Measurements from ENCODE around the gene WDR43.
"Not testable (repeated sequence)": the region's sequence is repeated elsewhere in the genome, so short reads cannot be mapped to it uniquely, and the experiment has no call there.

The WDR43 gene

GRCh38 chr2:28970464-28971160 lies 76.1 kb downstream of the WDR43 start:
- no peak for DNase-seq

DNA sequence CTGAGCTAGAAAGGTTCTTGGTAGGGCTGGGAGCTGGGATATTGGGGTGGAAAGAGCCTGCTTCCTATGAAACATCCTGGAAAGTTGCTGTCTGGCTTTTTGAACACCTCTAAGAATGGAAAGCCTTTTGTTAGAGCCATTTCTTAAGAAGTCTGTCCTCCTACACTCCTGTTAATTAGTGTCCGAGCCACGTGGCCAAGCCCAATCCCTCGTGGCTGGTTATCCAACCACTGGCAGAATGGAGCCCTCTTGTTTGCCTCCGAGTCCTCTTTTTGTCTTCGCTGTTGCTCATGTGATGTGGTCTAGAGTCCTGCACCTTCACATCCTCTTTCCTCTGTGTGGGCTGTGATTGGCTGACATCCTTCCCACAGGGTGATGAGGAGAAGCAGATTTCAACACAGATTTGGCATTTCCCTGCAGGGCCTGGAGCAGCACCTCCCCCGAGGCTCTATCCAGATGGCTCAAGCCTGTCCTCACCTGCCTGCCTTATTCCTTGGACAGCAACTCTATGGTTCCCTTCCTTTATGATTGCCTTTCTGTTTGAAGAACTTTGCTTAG lies 78.4 kb downstream of the WDR43 start:
- no peak for DNase-seq

DNA sequence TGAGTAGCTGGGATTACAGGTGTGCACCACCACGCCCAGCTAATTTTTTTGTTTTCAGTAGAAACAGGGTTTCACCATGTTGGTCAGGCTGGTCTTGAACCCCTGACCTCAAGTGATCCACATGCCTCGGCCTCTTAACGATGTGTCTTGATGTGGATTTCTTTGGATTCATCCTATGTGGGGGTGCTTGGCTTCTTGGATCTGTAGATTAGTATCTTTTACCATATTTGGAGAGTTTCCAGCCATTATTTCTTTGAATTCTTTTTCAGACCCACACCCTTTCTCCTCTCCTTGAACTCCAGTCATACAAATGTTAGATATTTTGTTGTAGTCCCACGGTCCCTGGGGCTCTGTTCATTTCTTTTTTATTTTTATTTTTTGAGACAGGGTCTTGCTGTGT lies 79.8 kb downstream of the WDR43 start:
- DNase-seq = no peak

DNA sequence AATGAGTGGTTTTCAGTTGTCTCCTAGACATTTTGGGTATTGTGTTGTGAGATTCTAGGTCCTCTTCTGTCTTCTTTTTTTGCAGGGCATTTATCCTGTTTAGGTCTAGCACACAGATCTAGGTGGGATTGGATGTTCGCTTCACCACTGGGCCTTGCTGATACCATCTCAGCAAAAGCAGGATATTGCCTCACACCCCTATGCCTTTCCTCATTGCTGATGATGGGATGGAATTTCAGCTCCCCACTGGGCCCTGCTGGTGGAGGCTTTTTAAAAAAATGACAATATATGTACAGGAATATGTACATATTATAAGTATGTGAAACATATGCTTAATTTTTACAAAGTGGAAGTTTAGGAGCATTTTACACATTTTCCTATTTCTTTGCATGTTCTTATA lies 81.2 kb downstream of the WDR43 start:
- no peak for DNase-seq

- no peak for DNase-seq
Measured at GRCh38 chr2:28976584-28976983, 82.1 kb downstream of the WDR43 start.

DNA sequence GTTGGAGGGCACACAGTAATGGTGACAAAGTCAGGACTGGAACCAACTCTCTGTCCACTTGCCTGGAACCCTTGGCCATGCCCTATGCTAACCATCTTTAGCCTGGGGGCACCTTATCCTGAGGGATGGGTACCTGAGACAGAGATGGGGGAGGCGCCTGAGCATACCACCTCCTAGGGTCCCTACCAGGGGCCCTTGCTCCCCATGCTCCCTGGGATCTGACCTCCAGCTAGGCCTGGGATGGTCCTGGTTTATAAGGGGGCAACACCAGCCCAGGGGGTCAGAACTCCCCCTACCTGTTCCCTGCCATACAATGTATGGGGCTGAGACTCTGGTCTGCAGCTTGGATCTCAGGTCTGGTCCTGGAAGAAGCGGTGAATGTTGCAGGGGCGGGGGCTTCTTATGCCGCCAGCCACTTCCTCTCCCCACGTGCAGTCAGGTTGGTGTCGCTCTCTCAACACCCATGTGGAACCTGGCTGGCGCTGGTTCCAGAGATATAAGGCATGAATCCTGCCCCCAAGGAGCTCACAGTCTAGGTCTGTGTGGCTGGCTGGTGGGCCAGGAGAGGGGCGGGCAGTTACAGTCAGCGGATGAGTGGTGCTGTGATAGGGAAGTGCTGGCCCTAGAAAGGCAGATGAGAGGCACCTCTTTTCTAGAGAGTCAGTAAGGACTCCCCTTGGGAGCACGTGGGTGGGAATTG lies 82.9 kb downstream of the WDR43 start:
- DNase-seq = no peak

GRCh38 chr2:28978001-28978400 lies 83.5 kb downstream of the WDR43 start:
- DNase-seq = not testable (repeated sequence)

GRCh38 chr2:28978606-28979005 lies 84.1 kb downstream of the WDR43 start:
- DNase-seq = no peak

DNA sequence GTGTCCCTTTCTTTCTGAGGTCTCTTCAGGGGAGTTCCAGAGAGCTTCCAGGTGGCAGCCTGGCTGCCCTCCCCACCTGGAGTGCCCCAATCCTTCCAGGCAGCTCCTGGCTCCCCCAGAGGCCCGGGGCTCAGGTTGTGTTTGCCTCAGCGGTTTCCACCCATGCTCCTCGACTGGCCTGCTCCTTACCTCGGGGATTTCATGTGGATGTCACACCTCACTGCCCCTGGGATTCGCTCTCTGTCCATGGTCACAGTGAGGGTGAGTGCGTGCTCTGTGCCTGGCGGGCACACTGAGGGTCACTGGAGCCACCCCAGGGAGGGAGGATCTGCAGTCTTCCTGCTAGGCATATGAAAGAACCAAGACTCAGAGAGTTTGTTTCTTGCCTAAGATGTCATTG lies 84.6 kb downstream of the WDR43 start:
- no peak for DNase-seq

DNA sequence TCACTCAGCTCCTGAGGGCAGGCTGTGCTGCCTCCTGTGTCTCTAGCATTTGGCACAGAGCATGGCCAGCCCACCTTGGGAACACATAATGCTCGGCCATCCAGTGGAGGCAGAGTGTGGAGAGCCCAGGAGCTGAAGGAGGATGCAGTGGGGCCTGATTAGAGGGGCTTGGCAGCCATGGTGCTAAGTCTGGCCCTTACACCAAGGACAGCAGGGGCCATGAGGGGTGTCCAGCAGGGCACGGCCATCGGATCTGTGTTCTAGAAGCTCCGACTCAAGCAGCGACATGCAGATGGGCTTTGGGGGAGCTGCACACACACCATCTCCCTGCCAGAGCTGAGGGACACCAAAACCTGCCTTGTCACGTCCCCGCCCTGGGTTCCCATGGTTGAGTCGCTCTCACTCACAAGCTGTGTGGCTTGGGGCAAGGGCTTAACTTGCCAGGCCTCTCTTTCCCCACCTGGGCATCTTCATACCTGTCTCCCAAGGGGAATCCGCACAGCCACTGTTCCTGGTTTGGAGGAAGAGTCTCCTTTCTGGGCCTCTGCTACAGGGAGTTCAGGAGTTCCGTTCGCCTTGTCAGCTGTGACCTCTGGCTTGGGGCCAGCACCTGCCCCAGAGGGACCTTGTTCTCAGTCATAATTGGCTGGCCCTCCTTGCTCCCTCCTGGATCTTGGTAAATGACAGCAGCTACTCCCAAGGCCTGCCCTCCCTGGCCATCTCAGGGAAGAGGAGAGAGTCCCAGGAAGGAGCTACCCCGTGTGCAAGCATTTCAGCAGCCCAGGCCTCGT lies 85.3 kb downstream of the WDR43 start:
- DNase-seq = no peak

DNA sequence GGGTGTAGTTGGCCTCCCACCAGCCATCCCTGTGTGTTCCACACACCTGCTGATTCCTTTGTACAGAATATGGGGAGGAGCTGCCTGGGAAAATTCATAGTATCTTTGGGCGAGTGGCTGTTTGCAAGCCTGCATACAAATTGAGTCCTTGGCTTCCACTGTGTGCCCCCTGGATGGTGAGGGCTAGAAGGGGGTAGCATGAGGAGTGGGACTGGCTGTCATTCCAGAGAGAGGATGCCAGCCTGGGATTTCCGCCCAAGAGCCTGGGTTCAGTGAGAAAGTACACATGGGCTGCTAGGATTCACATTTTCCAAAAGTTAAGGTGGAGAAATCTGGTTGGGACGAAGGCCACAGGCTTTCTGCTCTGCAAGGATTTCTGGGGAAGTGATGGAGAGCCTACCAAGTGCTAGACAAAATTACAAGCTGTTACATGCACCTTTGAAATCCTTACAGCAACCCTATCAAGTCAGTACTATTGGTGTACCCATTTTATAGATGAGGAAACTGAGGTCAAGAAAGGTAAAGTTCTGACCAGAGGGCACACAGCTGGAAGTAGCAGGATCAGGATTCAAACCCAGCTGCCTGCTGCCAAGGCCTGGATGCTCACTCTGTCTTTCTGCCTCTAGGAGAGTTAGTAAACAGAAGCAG lies 86.0 kb downstream of the WDR43 start:
- no peak for DNase-seq

DNA sequence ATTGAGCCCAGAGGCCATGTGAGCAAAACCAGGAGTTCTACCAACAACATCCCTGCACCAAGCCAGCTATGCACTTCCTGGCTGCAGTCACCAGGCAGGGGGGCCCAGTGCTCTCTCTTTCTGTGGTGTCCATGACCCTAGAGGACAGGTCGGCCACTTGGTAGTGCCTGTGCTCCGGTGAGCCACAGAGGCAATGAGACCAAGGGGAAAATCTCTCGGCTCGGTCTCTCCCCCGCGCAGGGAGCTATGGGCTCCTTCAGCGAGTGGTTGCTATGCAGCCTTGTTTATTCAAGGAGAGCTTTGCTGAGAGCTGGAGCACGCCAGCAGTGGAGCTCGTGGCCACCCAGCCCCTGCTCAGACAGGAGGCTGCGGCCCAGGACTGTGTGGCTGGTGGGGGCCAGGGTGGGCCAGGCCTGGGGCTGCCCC lies 86.6 kb downstream of the WDR43 start, which contains the start of gene TOGARAM2:
TSS of gene TOGARAM2 (plus strand) at position 283 of the 426 bp plus-strand sequence. CDS start 13,537 bp downstream, outside the sequence.
- DNase-seq = no peak

DNA sequence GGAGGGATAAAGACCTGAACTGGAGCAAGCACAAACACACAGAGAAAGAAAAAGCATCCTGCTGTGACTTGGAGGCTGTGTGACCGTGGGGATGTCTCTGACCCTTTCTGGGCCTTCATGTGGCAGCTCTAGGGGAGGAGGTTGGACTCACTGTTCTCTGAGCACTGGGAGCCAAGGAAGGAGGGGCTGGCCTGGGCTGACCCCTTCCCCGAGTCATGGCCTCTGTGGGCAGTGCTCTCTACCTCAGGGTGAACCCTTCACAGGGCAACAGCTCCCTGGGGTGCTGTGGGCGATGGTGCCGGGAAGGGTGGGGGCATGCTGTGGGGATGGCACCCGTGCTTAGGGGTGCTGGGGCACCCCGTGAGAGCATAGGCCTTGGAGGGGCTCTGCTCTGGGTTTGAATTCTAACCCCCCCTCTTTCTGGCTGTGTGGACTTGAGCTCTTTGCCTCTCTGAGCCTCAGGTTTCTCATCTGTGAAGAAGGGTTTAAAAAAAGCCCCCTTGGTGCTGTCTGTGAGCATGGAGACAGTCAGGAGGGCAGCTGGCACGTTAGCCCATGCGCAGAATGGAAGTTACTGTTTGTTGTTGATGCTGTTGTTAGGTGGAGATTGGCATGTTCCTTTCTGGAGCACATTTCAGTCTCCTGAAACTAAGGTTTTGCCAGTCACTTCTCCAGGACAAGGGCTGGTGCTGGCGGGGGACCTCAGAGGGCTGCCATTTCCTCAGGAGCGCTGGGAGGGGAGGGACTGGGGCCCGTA lies 87.3 kb downstream of the WDR43 start:
- no peak for DNase-seq

- DNase-seq = no peak
Measured at GRCh38 chr2:28982381-28982950, 88.0 kb downstream of the WDR43 start.

DNA sequence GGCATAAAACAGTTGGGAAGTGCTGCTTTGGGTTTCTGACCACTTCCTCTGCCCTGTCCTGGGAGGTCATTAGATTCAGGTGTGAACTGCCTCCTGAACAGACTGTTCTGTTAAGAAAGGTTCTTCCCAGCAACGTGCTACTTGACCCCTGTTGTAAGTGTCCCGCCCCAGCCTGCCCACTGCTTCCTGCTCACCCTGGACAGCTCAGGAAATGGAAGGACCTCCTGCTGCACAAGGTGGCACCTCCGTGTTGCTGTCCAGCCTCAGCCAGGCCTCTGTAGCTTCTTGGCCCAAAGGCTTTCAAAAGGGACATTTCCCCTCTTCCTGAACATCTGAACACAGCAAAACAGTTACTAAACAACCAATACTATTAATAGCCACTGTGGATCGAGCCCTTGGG lies 92.0 kb downstream of the WDR43 start:
- no peak for DNase-seq

DNA sequence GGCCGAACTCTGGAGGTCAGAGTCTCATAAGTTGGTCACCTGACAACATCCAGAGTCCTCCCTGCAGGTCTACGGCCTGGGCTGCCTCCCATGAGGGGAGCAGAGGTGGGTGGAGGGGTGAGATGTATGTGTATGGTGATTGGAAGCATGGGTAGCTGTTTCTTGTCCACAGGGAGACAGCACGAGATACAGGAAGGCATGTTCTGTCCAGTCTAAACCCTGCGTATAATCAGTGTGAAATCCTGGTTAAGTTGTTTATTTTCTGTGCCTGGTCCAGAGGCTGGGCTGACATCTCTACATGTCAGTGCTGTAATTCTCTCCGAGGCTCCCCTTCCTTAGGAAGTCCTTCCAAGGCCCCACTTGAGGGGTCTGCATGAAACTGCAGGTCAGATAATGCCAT lies 95.5 kb downstream of the WDR43 start:
- DNase-seq = no peak

- no peak for DNase-seq
Measured at GRCh38 chr2:28990445-28990844, 96.0 kb downstream of the WDR43 start.

- no peak for DNase-seq
Measured at GRCh38 chr2:28991021-28991420, 96.6 kb downstream of the WDR43 start.

GRCh38 chr2:28991460-28991859 lies 97.0 kb downstream of the WDR43 start:
- no peak for DNase-seq

- no peak for DNase-seq
Measured at GRCh38 chr2:28993206-28993960, 98.9 kb downstream of the WDR43 start.

GRCh38 chr2:28994074-28994473 lies 99.6 kb downstream of the WDR43 start:
- DNase-seq = no peak

Measured in NCI-H524 treated with DMSO at 0.1 percent for 48 hours (cell line).